Heart left ventricle (tissue), 13 donors: ENCODE data around the gene LSR.

Experiments
- POLR2A ChIP-seq, 2 donors: fragments of 450-650 bp; IDR thresholded peaks; one replicate each; pipeline ENCODE4 v1.6.1; 2017; ENCODE audit warnings: antibody characterized with exemption in 2 of 2, mild to moderate bottlenecking in 2 of 2, moderate library complexity in 2 of 2
- TF ChIP-seq, protein P1 (sequence below), 12 donors: fragments of 200-600 bp; sonication (generic) in 4 of 12; IDR thresholded peaks; one replicate each; pipeline versions ENCODE4 v1.5.0 to v1.8.0; 2018 to 2022; ENCODE audit warnings: antibody characterized with exemption in 12 of 12, mild to moderate bottlenecking in 5 of 12
- donor health status: ischemic (EF 13 %, LVEDD 7.1; RV severe dilation, severe dysfunction).
- donor health status: DM: no; HTN: yes; CAD: no.
- donor health status: DM: no; HTN: no; CAD: no.
- donor health status: ischemic (EF 25% LVEDD 6.9; RV normal size, moderate dysfunction).
- donor health status: ischemic (EF 25% LVEDD 5.7; RV mildly dilated, moderate dysfunction).
- donor health status: ischemic (EF 35%, LVEDD 5.7; RV mildly dilated, moderate dysfunction).
- donor health status: nonischemic (EF 11% LVEDD 7.7; RV severe dilation, severe dysfunction).
- donor health status: DM: yes; HTN: yes; CAD: no.
- donor health status: PGD.
- donor health status: ischemic (EF 29% LVEDD 5.4; RV normal size, mild dysfunction).
- donor health status: nonischemic (EF 23%, LVEDD 6.1; RV moderate dilation, normal function).

DNA sequence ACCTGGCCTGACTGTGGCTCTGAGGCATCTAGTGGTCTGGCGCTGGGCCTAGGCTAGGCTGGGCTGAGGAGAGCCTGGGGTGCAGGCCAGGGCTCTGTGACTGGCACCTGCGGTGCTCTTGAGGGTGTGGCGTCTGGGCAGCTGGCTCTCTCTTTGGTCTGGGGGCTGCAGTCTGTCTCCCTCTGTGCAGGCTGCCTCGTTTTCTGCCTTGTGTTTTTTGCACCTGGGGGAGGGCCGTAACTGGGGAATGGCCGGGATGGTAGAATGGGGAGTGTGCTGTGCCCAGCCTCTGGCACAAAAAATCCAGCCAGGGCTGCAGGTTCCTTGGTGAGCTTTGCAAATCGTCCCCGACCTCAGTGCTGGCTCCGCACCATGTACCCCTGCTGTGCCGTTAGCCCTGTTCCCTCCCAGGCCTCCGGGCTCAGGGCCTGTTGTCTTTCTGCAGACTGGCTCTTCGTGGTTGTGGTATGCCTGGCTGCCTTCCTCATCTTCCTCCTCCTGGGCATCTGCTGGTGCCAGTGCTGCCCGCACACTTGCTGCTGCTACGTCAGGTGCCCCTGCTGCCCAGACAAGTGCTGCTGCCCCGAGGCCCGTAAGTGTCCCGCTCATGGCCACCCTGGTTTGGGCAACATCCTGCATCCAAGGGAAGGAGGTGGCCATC is 13.4 kb downstream of the LSR start:
- TF ChIP-seq, protein P1, sequence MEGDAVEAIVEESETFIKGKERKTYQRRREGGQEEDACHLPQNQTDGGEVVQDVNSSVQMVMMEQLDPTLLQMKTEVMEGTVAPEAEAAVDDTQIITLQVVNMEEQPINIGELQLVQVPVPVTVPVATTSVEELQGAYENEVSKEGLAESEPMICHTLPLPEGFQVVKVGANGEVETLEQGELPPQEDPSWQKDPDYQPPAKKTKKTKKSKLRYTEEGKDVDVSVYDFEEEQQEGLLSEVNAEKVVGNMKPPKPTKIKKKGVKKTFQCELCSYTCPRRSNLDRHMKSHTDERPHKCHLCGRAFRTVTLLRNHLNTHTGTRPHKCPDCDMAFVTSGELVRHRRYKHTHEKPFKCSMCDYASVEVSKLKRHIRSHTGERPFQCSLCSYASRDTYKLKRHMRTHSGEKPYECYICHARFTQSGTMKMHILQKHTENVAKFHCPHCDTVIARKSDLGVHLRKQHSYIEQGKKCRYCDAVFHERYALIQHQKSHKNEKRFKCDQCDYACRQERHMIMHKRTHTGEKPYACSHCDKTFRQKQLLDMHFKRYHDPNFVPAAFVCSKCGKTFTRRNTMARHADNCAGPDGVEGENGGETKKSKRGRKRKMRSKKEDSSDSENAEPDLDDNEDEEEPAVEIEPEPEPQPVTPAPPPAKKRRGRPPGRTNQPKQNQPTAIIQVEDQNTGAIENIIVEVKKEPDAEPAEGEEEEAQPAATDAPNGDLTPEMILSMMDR (IDR thresholded peaks at IDR 0.05), result no peak
- no peak for TF ChIP-seq POLR2A (IDR thresholded peaks at IDR 0.05)
